Left ventricle myocardium inferior (tissue), 1 donor: ENCODE data around the gene URI1. TPM values are rescaled to one million over a fixed set of nuclear protein-coding genes. Genes with fewer than 3 reads are reported as not detected.

Source experiments
- DNase-seq: peaks from one replicate; pipeline ENCODE4 v3.0.0-alpha.2; 2020
- H3K27ac ChIP-seq: fragments of 200-600 bp; replicated peaks from 2 replicates; pipeline ENCODE4 v1.8.0; 2021
- H3K27me3 ChIP-seq: fragments of 200-600 bp; 2 replicates; pipeline ENCODE4 v1.8.0; 2021; ENCODE audit warnings: low read depth
- H3K36me3 ChIP-seq: fragments of 200-600 bp; 2 replicates; pipeline ENCODE4 v1.8.0; 2021
- H3K4me1 ChIP-seq: fragments of 200-600 bp; 2 replicates; pipeline ENCODE4 v1.8.0; 2021
- H3K4me3 ChIP-seq: fragments of 200-600 bp; 2 replicates; pipeline ENCODE4 v1.8.0; 2021; ENCODE audit warnings: mild to moderate bottlenecking, moderate library complexity
- H3K9me3 ChIP-seq: fragments of 200-600 bp; replicated peaks from 2 replicates; pipeline ENCODE4 v1.8.0; 2021
- intact Hi-C: fragments of 100-400 bp; cut with micrococcal nuclease; formaldehyde crosslinking; loops from one replicate; pipeline ENCODE4 v1.11.0; 2022
- total RNA-seq: library from RNA; stranded (reverse); fragmentation: NEBNext Ultra II Directional; extraction: Animal tissue kit (Norgen Biotek cat#: 25700); gene quantifications from one replicate; pipeline ENCODE4 v1.2.1, GENCODE V29; 2021
- TF ChIP-seq, protein P1 (sequence below): fragments of 200-600 bp; IDR thresholded peaks from 2 replicates; pipeline ENCODE4 v1.8.0; 2021; ENCODE audit warnings: antibody characterized with exemption, mild to moderate bottlenecking, borderline replicate concordance
- donor health status: DM: no; HTN: yes; CAD: no; lungs with severe emphysema.

Gene URI1
- total RNA-seq, 1 donor from 2014 or later = 43.0 TPM

- intact Hi-C loops = no loop called here
Observed at GRCh38 chr19:30063650-30064347, 121.8 kb downstream of the URI1 start.

GRCh38 chr19:30064348-30064699, 122.3 kb downstream of the URI1 start:
- Histone ChIP-seq H3K27ac (no peak overlapping the region), H3K4me3 (no peak overlapping the region), H3K9me3 (no peaks in the 10 kb centered on the region), H3K27me3 (peaks cover 14% of the 10 kb centered on the region), H3K36me3 (no peaks in the 10 kb centered on the region), H3K4me1 (no peaks in the 10 kb centered on the region)
- intact Hi-C loops = no loop called here
- DNase-seq = no peak
- TF ChIP-seq, protein P1, sequence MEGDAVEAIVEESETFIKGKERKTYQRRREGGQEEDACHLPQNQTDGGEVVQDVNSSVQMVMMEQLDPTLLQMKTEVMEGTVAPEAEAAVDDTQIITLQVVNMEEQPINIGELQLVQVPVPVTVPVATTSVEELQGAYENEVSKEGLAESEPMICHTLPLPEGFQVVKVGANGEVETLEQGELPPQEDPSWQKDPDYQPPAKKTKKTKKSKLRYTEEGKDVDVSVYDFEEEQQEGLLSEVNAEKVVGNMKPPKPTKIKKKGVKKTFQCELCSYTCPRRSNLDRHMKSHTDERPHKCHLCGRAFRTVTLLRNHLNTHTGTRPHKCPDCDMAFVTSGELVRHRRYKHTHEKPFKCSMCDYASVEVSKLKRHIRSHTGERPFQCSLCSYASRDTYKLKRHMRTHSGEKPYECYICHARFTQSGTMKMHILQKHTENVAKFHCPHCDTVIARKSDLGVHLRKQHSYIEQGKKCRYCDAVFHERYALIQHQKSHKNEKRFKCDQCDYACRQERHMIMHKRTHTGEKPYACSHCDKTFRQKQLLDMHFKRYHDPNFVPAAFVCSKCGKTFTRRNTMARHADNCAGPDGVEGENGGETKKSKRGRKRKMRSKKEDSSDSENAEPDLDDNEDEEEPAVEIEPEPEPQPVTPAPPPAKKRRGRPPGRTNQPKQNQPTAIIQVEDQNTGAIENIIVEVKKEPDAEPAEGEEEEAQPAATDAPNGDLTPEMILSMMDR = no peak

More at GRCh38 chr19:30063650-30064347, 121.8 kb downstream of the URI1 start:
- H3K4me1 ChIP-seq = no peaks in the 10 kb centered on the region
- no peak overlapping the region for H3K27ac ChIP-seq
- TF ChIP-seq, protein P1 = no peak
- DNase-seq = no peak
- no peaks in the 10 kb centered on the region for H3K36me3 ChIP-seq
- H3K27me3 ChIP-seq = peaks cover 14% of the 10 kb centered on the region
- no peak overlapping the region for H3K4me3 ChIP-seq
- H3K9me3 ChIP-seq = no peaks in the 10 kb centered on the region

- no peak overlapping the region for H3K4me3 ChIP-seq
- no peak for DNase-seq
- H3K27ac ChIP-seq = no peak overlapping the region
- no peaks in the 10 kb centered on the region for H3K9me3 ChIP-seq
- peaks cover 14% of the 10 kb centered on the region for H3K27me3 ChIP-seq
- intact Hi-C loops = no loop called here
- no peaks in the 10 kb centered on the region for H3K36me3 ChIP-seq
- H3K4me1 ChIP-seq = no peaks in the 10 kb centered on the region
- TF ChIP-seq, protein P1 = no peak
Observed at GRCh38 chr19:30064771-30065494, 122.9 kb downstream of the URI1 start.

DNA sequence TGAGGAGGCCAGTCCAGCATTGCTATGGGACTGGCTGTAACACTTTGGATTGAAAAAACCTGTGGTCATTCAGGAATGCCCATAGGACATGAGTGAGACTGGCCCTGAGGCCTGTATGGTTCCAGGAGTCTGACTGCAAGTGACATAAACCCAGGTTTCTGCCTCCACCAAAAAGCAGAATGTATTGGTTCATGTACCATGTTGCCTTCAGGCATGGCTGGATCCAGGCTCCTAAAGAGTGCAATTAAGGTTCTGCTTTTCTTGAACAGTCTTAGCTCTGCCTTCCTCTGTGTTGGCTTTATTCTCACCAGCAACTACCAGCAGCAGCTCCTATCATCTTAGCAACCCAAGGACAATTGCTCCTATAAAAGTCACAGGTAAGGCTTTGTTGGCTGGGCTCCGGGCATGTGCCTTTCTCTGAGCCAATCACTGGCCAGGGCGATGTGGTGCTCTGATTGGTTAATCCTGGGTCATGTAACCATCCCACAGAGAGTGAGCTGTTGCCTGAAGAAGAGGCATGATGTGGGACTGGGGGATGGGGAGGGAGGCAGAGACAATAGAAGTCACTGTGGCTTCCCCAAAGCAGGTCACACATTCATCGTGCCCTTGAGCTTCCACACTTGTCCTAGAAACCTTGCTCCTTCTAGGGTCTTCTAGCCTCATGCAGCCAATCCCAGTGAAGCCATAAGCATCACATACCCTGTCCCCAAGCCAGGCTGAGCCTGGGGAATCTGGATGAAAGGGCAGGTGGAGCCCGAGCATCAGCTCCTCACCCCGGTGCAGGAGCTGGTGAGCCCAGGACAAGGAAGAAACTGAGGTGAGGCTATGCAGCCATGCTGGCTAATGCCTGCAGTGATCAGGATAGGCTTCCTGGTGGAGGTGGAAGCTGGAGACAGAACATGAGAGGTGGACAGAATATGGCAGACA, 123.9 kb downstream of the URI1 start:
- TF ChIP-seq, protein P1 = no peak
- no peaks in the 10 kb centered on the region for H3K9me3 ChIP-seq
- H3K27me3 ChIP-seq = peaks cover 14% of the 10 kb centered on the region
- H3K27ac ChIP-seq = no peak overlapping the region
- H3K36me3 ChIP-seq = no peaks in the 10 kb centered on the region
- H3K4me1 ChIP-seq = peaks cover under 1% of the 10 kb centered on the region
- DNase-seq = no peak
- no peak overlapping the region for H3K4me3 ChIP-seq
- intact Hi-C loops = no loop called here

Other genes with a start within 250 kb of the URI1 start
- gene C19orf12, start 227.0 kb upstream of the URI1 start, total RNA-seq = 48.6 TPM
- 3.1 TPM for gene CCNE1, start 130.2 kb upstream of the URI1 start, total RNA-seq